ENCODE data around the gene ETS1. TPM values are rescaled to one million over a fixed set of nuclear protein-coding genes. Genes with fewer than 3 reads are reported as not detected.

Gene ETS1
- total RNA-seq, 1 experiment from 2014 or later = 66.4 TPM

DNA sequence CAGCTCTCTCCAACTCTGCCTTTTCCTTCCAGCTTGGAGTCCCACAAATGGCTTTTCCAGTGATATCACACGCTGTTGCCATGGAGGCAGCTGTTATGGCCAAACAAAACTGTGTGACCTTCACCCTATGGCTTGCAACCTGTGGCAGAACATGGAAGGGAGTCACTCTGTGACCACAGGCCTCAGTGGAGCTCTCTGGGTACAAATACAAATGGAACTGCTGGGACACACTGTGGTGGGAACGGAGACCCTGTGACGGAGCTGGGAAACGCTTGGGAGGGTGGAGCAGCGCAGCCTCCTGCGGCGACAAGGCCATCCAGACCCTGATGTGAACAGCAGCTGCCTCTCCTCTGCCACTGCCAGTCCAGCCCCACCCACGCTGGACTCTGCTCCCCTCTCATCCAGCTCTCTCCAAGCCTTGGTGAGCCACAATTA is 162.5 kb downstream of the ETS1 start:
- Histone ChIP-seq H3K4me1 (ENCODE audit: control insufficient read depth, insufficient read depth, low read length) (no peaks in the 10 kb centered on the region), H3K27ac (ENCODE audit: low read length) (no peak overlapping the region), H3K4me3 (ENCODE audit: low read depth in 2 of 2, low read length in 2 of 2) (no peak overlapping the region), H3K36me3 (ENCODE audit: control insufficient read depth, insufficient read depth, low read length) (no peaks in the 10 kb centered on the region), H3K9me3 (ENCODE audit: control insufficient read depth, insufficient read depth, low read depth, low read length) (no peaks in the 10 kb centered on the region), H3K27me3 (ENCODE audit: control insufficient read depth, insufficient read depth, low read length) (no peaks in the 10 kb centered on the region)
- in situ Hi-C loops (cut with HindIII; ENCODE audit: low pct_unique_long_range_greater_than_20kb, low sequenced_read_pairs) (no loop called here), intact Hi-C loops (cut with micrococcal nuclease; ENCODE audit: unreplicated experiment) (no loop called here)
- no peak for TF ChIP-seq TCF7L2 (IDR thresholded peaks at IDR 0.05; ENCODE audit: low read depth, low read length)
- no peak for TF ChIP-seq SIN3A (IDR thresholded peaks at IDR 0.05; ENCODE audit: borderline replicate concordance, insufficient read depth, low read depth, low read length)
- TF ChIP-seq, protein P1, sequence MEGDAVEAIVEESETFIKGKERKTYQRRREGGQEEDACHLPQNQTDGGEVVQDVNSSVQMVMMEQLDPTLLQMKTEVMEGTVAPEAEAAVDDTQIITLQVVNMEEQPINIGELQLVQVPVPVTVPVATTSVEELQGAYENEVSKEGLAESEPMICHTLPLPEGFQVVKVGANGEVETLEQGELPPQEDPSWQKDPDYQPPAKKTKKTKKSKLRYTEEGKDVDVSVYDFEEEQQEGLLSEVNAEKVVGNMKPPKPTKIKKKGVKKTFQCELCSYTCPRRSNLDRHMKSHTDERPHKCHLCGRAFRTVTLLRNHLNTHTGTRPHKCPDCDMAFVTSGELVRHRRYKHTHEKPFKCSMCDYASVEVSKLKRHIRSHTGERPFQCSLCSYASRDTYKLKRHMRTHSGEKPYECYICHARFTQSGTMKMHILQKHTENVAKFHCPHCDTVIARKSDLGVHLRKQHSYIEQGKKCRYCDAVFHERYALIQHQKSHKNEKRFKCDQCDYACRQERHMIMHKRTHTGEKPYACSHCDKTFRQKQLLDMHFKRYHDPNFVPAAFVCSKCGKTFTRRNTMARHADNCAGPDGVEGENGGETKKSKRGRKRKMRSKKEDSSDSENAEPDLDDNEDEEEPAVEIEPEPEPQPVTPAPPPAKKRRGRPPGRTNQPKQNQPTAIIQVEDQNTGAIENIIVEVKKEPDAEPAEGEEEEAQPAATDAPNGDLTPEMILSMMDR (IDR thresholded peaks at IDR 0.05) = no peak
- TF ChIP-seq, protein P2, sequence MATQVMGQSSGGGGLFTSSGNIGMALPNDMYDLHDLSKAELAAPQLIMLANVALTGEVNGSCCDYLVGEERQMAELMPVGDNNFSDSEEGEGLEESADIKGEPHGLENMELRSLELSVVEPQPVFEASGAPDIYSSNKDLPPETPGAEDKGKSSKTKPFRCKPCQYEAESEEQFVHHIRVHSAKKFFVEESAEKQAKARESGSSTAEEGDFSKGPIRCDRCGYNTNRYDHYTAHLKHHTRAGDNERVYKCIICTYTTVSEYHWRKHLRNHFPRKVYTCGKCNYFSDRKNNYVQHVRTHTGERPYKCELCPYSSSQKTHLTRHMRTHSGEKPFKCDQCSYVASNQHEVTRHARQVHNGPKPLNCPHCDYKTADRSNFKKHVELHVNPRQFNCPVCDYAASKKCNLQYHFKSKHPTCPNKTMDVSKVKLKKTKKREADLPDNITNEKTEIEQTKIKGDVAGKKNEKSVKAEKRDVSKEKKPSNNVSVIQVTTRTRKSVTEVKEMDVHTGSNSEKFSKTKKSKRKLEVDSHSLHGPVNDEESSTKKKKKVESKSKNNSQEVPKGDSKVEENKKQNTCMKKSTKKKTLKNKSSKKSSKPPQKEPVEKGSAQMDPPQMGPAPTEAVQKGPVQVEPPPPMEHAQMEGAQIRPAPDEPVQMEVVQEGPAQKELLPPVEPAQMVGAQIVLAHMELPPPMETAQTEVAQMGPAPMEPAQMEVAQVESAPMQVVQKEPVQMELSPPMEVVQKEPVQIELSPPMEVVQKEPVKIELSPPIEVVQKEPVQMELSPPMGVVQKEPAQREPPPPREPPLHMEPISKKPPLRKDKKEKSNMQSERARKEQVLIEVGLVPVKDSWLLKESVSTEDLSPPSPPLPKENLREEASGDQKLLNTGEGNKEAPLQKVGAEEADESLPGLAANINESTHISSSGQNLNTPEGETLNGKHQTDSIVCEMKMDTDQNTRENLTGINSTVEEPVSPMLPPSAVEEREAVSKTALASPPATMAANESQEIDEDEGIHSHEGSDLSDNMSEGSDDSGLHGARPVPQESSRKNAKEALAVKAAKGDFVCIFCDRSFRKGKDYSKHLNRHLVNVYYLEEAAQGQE (IDR thresholded peaks at IDR 0.05; ENCODE audit: insufficient read depth in 1 of 2, low read depth in 2 of 2, low read length in 1 of 2) = no peak
- no peak for TF ChIP-seq POLR2AphosphoS5 (IDR thresholded peaks at IDR 0.05; ENCODE audit: low read depth, low read length)
- ChIA-PET CTCF (interaction anchor here (0.6 kb wide), 1 partner anchor 84 kb away, joined by 12 read pairs; no protein-coding TSS in a partner anchor), POLR2A (no interaction called here)
- ATAC-seq (no peak), DNase-seq (ENCODE audit: low read depth, low spot score) (no peak)
- no TSS peak for BruUV-seq (replicated peaks)

DNA sequence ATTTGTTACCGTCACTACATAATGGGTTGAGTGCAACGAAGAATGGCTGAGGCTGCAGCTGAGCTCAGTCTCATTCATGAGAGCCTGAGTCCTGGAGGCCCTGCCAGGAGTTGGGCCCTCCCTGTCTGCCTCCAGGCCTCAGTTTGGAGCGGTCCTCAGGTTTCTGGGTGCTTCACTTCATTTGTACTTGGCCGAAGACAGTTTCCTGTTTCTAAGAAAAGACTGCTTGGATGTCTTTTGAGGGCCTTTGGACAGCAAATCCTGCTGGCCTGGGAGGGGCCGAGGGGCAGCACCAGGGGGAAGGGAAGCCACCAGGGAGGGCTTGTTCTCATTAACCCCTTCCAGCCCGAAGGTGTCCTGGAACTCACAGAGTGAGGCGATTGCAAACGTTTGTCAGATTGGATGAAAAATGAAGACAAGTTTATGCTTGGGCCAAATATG is 163.1 kb downstream of the ETS1 start:
- Histone ChIP-seq H3K4me3 (ENCODE audit: low read depth in 2 of 2, low read length in 2 of 2) (no peak overlapping the region), H3K4me1 (ENCODE audit: control insufficient read depth, insufficient read depth, low read length) (no peaks in the 10 kb centered on the region), H3K27ac (ENCODE audit: low read length) (no peak overlapping the region), H3K9me3 (ENCODE audit: control insufficient read depth, insufficient read depth, low read depth, low read length) (no peaks in the 10 kb centered on the region), H3K27me3 (ENCODE audit: control insufficient read depth, insufficient read depth, low read length) (no peaks in the 10 kb centered on the region), H3K36me3 (ENCODE audit: control insufficient read depth, insufficient read depth, low read length) (no peaks in the 10 kb centered on the region)
- intact Hi-C loops (cut with micrococcal nuclease; ENCODE audit: unreplicated experiment) = no loop called here
- ChIA-PET CTCF (interaction anchor here (0.6 kb wide), 1 partner anchor 85 kb away, joined by 12 read pairs; no protein-coding TSS in a partner anchor), POLR2A (no interaction called here)
- BruUV-seq (replicated peaks) = no TSS peak
- ATAC-seq (no peak), DNase-seq (ENCODE audit: low read depth, low spot score) (no peak)
- in situ Hi-C loops (cut with HindIII; ENCODE audit: low pct_unique_long_range_greater_than_20kb, low sequenced_read_pairs) = no loop called here
- no peak for TF ChIP-seq TCF7L2 (IDR thresholded peaks at IDR 0.05; ENCODE audit: low read depth, low read length)
- TF ChIP-seq SIN3A (IDR thresholded peaks at IDR 0.05; ENCODE audit: borderline replicate concordance, insufficient read depth, low read depth, low read length) = no peak
- TF ChIP-seq, protein P1 (IDR thresholded peaks at IDR 0.05) = no peak
- TF ChIP-seq POLR2AphosphoS5 (IDR thresholded peaks at IDR 0.05; ENCODE audit: low read depth, low read length) = no peak
- TF ChIP-seq, protein P2 (IDR thresholded peaks at IDR 0.05; ENCODE audit: insufficient read depth in 1 of 2, low read depth in 2 of 2, low read length in 1 of 2) = no peak
